Right renal cortex interstitium (tissue), 3 donors: ENCODE results near the gene ABCD1. TPM values are rescaled to one million over a fixed set of nuclear protein-coding genes. Genes with fewer than 3 reads are reported as not detected.

Source experiments
- DNase-seq, 3 donors: peaks; one replicate each; pipeline ENCODE4 v3.0.0-alpha.2; 2013; ENCODE audit warnings: low read depth in 3 of 3, low spot score in 2 of 3
- polyA plus RNA-seq, 3 donors: library from polyadenylated mRNA; unstranded; fragments of 120-200 nt; gene quantifications; one replicate each; pipeline ENCODE4 v1.2.1, GENCODE V29; 2013; ENCODE audit not compliant: insufficient read length in 3 of 3

Gene ABCD1
- polyA plus RNA-seq, 3 donors: 7.2 to 7.7 (median 7.4) TPM

- DNase-seq: no peak
Measured at GRCh38 chrX:153782313-153782712, 57.7 kb downstream of the ABCD1 start.

- DNase-seq: no peak
Measured at GRCh38 chrX:153782871-153783270, 58.2 kb downstream of the ABCD1 start.

GRCh38 chrX:153783378-153784013 is 58.8 kb downstream of the ABCD1 start:
- DNase-seq: no peak

GRCh38 chrX:153784325-153784967 is 59.8 kb downstream of the ABCD1 start:
- DNase-seq: no peak

GRCh38 chrX:153786669-153787068 is 62.0 kb downstream of the ABCD1 start:
- no peak for DNase-seq

- no peak for DNase-seq
Measured at GRCh38 chrX:153789654-153790053, 65.0 kb downstream of the ABCD1 start.

GRCh38 chrX:153791104-153791852 is 66.6 kb downstream of the ABCD1 start:
- DNase-seq: no peak

GRCh38 chrX:153792368-153792767 is 67.7 kb downstream of the ABCD1 start:
- no peak for DNase-seq

GRCh38 chrX:153793291-153793690 is 68.6 kb downstream of the ABCD1 start:
- DNase-seq: no peak

Other genes starting within 250 kb of the ABCD1 start
- gene BGN, start 229.9 kb upstream of the ABCD1 start, polyA plus RNA-seq: 100 to 1,000 TPM; 144 to 189 (median 175) TPM
- under 1 TPM; 0.11 to 0.24 (median 0.14) TPM for gene ATP2B3, start 207.2 kb upstream of the ABCD1 start, polyA plus RNA-seq
- gene CCNQ, start 125.7 kb upstream of the ABCD1 start, polyA plus RNA-seq: 10 to 100 TPM; 17.2 to 19.6 (median 18.7) TPM
- 10 to 100 TPM; 37.8 to 46.1 (median 41.7) TPM for gene DUSP9, start 77.7 kb upstream of the ABCD1 start, polyA plus RNA-seq
- gene PNCK, start 51.0 kb upstream of the ABCD1 start, polyA plus RNA-seq: 1 to 10 TPM; 4.8 to 7.0 (median 5.6) TPM
- gene SLC6A8, start 36.9 kb upstream of the ABCD1 start, polyA plus RNA-seq: 10 to 100 TPM; 39.9 to 47.3 (median 40.5) TPM
- 100 to 1,000 TPM; 191 to 206 (median 202) TPM for gene BCAP31, start 469 bp upstream of the ABCD1 start, polyA plus RNA-seq
- gene PLXNB3, start 39.4 kb downstream of the ABCD1 start, polyA plus RNA-seq: 1 to 10 TPM in 2 of 3 donors, under 1 TPM in 1; 0.96 to 1.7 (median 1.6) TPM
- under 1 TPM; 0.55 to 0.78 (median 0.72) TPM for gene SRPK3, start 56.2 kb downstream of the ABCD1 start, polyA plus RNA-seq
- gene IDH3G, start 69.5 kb downstream of the ABCD1 start, polyA plus RNA-seq: 10 to 100 TPM; 71.7 to 83.7 (median 77.2) TPM
- 100 to 1,000 TPM; 135 to 164 (median 160) TPM for gene SSR4, start 69.8 kb downstream of the ABCD1 start, polyA plus RNA-seq
- 1 to 10 TPM; 6.8 to 7.1 (median 6.9) TPM for gene PDZD4, start 105.7 kb downstream of the ABCD1 start, polyA plus RNA-seq
- gene L1CAM, start 161.3 kb downstream of the ABCD1 start, polyA plus RNA-seq: 10 to 100 TPM; 39.8 to 50.8 (median 47.8) TPM
- 1 to 10 TPM; 1.4 to 2.4 (median 1.7) TPM for gene AVPR2, start 179.8 kb downstream of the ABCD1 start, polyA plus RNA-seq
- 10 to 100 TPM; 23.5 to 25.8 (median 23.5) TPM for gene ARHGAP4, start 201.4 kb downstream of the ABCD1 start, polyA plus RNA-seq
- 10 to 100 TPM; 54.7 to 62.2 (median 61.4) TPM for gene NAA10, start 210.2 kb downstream of the ABCD1 start, polyA plus RNA-seq
- gene RENBP, start 219.8 kb downstream of the ABCD1 start, polyA plus RNA-seq: 10 to 100 TPM; 13.9 to 17.9 (median 17.2) TPM
- 10 to 100 TPM; 31.7 to 37.5 (median 36.7) TPM for gene HCFC1, start 247.0 kb downstream of the ABCD1 start, polyA plus RNA-seq
- gene TMEM187, start 247.9 kb downstream of the ABCD1 start, polyA plus RNA-seq: 1 to 10 TPM; 5.8 to 6.1 (median 6.0) TPM